ENCODE results near the gene EFHC2. TPM values are rescaled to one million over a fixed set of nuclear protein-coding genes. Genes with fewer than 3 reads are reported as not detected.

The EFHC2 gene
- total RNA-seq, 1 experiment from 2014 or later = not detected

GRCh38 chrX:44232081-44232480 lies 111.4 kb downstream of the EFHC2 start:
- H4K20me1 ChIP-seq (ENCODE audit: insufficient read depth) = no peaks in the 10 kb centered on the region
- H3K4me3 ChIP-seq (replicated peaks in 1 of 2; ENCODE audit: low read depth in 1 of 2, low read length in 2 of 2) = no peak overlapping the region
- no peaks in the 10 kb centered on the region for H3K79me2 ChIP-seq (ENCODE audit: insufficient read depth, low read length)
- BruUV-seq (replicated peaks) = no TSS peak
- no peaks in the 10 kb centered on the region for H3K4me1 ChIP-seq (ENCODE audit: control insufficient read depth in 1 of 2, insufficient read depth in 2 of 2, low read length in 2 of 2)
- H3K36me3 ChIP-seq (ENCODE audit: control insufficient read depth in 1 of 2, insufficient read depth in 2 of 2, low read length in 2 of 2) = no peaks in the 10 kb centered on the region
- ChIA-PET POLR2A (no interaction called here), CTCF (no interaction called here), RAD21 (ENCODE audit: low non-redundant PET in 1 of 2, low total read pairs in 2 of 2, uncharacterized antibody in 2 of 2, unreplicated experiment in 2 of 2) (no interaction called here)
- ATAC-seq = no peak
- H3K9ac ChIP-seq (ENCODE audit: low read length) = no peak overlapping the region
- H3K9me2 ChIP-seq (ENCODE audit: insufficient read depth) = no peaks in the 10 kb centered on the region
- TF ChIP-seq ZNF274 (IDR thresholded peaks at IDR 0.05; ENCODE audit: low read depth, low read length) (no peak), ZFX (IDR thresholded peaks at IDR 0.05) (no peak), CEBPB (IDR thresholded peaks at IDR 0.05; ENCODE audit: low read depth) (no peak), POLR2AphosphoS5 (IDR thresholded peaks at IDR 0.05; ENCODE audit: low read depth, low read length) (no peak), FOSL1 (IDR thresholded peaks at IDR 0.05; ENCODE audit: low read depth) (no peak), JUND (IDR thresholded peaks at IDR 0.05) (no peak), CTCF (IDR thresholded peaks at IDR 0.05 in 2 of 3, conservative IDR thresholded peaks at IDR 0.05 in 1 of 3; ENCODE audit: borderline replicate concordance in 1 of 3, insufficient read depth in 1 of 3, low read depth in 2 of 3, low read length in 2 of 3) (no peak), MAX (IDR thresholded peaks at IDR 0.05) (no peak), SP1 (IDR thresholded peaks at IDR 0.05; ENCODE audit: low read depth) (no peak), ZBTB33 (IDR thresholded peaks at IDR 0.05; ENCODE audit: extremely low read depth, insufficient replicate concordance, low read length) (no peak), EZH2 (IDR thresholded peaks at IDR 0.05) (no peak), SIN3A (IDR thresholded peaks at IDR 0.05; ENCODE audit: low read depth) (no peak), REST (IDR thresholded peaks at IDR 0.05; ENCODE audit: low read depth) (no peak), CBX3 (IDR thresholded peaks at IDR 0.05; ENCODE audit: low read depth) (no peak), EZH2phosphoT487 (IDR thresholded peaks at IDR 0.05; ENCODE audit: borderline replicate concordance) (no peak), TCF7L2 (IDR thresholded peaks at IDR 0.05; ENCODE audit: borderline replicate concordance, extremely low read depth, insufficient read depth, insufficient read length) (no peak), YY1 (IDR thresholded peaks at IDR 0.05; ENCODE audit: extremely low read depth, insufficient replicate concordance, low read depth, low read length) (no peak), POLR2A (IDR thresholded peaks at IDR 0.05; ENCODE audit: borderline replicate concordance, extremely low read depth, insufficient read depth, insufficient read length) (no peak)
- H3K27ac ChIP-seq (ENCODE audit: low read depth, low read length) = no peak overlapping the region
- H3K9me3 ChIP-seq (ENCODE audit: control insufficient read depth in 1 of 2, insufficient read depth in 1 of 2, low read depth in 1 of 2, low read length in 2 of 2) = no peaks in the 10 kb centered on the region
- no peak overlapping the region for H3K4me2 ChIP-seq (ENCODE audit: low read length)
- intact Hi-C loops (cut with micrococcal nuclease) = no loop called here
- no peak for DNase-seq (ENCODE audit: low read depth, low spot score)
- no peaks in the 10 kb centered on the region for H3K27me3 ChIP-seq (ENCODE audit: insufficient read depth, low read length)
- no peak overlapping the region for H2AFZ ChIP-seq (ENCODE audit: low read depth, low read length, poor library complexity, severe bottlenecking)
